Effector memory CD4-positive, alpha-beta T cell (primary cell): Measurements from ENCODE around the gene LIN37.

Experiments used
- DNase-seq, 3 donors: peaks; one replicate each; pipeline ENCODE4 v3.0.0-alpha.2; 2020
- H3K27ac ChIP-seq: 2 replicates; pipeline ENCODE4 v1.7.0; 2013; ENCODE audit warnings: mild to moderate bottlenecking, low read length, moderate library complexity; ENCODE audit not compliant: insufficient read depth, poor library complexity, severe bottlenecking
- H3K27me3 ChIP-seq: replicated peaks from 2 replicates; pipeline ENCODE4 v1.7.0; 2013; ENCODE audit warnings: mild to moderate bottlenecking, low read length; ENCODE audit not compliant: insufficient read depth, control insufficient read depth, poor library complexity, severe bottlenecking
- H3K36me3 ChIP-seq: 2 replicates; pipeline ENCODE4 v1.7.0; 2013; ENCODE audit warnings: mild to moderate bottlenecking, low read length, moderate library complexity; ENCODE audit not compliant: control insufficient read depth, insufficient read depth
- H3K4me1 ChIP-seq: 2 replicates; pipeline ENCODE4 v1.7.0; 2013; ENCODE audit warnings: low read length, mild to moderate bottlenecking; ENCODE audit not compliant: control insufficient read depth, insufficient read depth, poor library complexity, severe bottlenecking
- H3K4me3 ChIP-seq: 2 replicates; pipeline ENCODE4 v1.7.0; 2013; ENCODE audit warnings: low read length, low read depth, mild to moderate bottlenecking; ENCODE audit not compliant: insufficient read depth, poor library complexity, severe bottlenecking
- H3K9me3 ChIP-seq: 2 replicates; pipeline ENCODE4 v1.7.0; 2013; ENCODE audit warnings: mild to moderate bottlenecking, low read length, moderate library complexity; ENCODE audit not compliant: control insufficient read depth

The LIN37 gene

DNA sequence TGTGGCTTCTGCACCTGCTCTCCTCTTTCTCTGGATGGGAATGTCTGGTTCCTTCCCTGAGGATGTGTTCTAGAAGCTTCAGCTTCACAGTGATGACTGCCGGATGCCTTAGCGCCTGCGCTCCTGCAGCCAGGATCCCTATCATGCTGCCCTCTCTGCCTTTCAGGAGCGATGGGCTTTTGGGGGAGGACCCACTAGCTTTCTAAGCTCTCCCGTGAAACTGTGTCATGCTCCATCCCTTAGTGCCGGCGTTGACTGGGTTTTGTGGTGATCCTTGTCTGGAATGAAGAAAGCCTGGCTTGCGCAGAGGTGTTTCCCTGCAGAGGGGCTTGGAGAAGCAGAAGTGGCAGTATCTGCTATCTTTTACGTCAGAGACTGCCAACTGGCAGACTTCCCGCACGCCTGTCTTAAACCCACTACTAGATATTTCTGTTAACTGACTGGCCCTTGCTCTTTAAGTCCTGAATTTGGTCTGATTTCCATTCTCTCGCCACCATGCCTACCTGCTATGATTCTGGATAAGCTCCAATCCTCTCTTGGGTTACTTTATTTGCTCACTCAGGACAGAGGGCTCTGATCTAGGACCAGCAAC is 34.4 kb upstream of the LIN37 start:
- Histone ChIP-seq H3K27ac (no peak overlapping the region), H3K4me3 (no peak overlapping the region), H3K4me1 (peaks cover 46% of the 10 kb centered on the region), H3K36me3 (no peaks in the 10 kb centered on the region), H3K27me3 (no peaks in the 10 kb centered on the region), H3K9me3 (no peaks in the 10 kb centered on the region)
- no peak for DNase-seq

DNA sequence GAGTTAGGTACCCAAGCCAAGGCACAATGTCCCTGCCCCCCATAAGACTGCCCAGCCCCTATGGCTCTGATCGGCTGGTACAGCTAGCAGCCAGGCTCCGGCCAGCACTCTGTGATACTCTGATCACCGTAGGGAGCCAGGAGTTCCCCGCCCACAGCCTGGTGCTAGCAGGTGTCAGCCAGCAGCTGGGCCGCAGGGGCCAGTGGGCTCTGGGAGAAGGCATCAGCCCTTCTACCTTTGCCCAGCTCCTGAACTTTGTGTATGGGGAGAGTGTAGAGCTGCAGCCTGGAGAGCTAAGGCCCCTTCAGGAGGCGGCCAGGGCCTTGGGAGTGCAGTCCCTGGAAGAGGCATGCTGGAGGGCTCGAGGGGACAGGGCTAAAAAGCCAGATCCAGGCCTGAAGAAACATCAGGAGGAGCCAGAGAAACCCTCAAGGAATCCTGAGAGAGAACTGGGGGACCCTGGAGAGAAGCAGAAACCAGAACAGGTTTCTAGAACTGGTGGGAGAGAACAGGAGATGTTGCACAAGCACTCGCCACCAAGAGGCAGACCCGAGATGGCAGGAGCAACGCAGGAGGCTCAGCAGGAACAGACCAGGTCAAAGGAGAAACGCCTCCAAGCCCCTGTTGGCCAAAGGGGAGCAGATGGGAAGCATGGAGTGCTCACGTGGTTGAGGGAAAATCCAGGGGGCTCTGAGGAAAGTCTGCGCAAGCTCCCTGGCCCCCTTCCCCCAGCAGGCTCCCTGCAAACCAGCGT is 33.6 kb upstream of the LIN37 start:
- H3K9me3 ChIP-seq = no peaks in the 10 kb centered on the region
- H3K27me3 ChIP-seq = no peaks in the 10 kb centered on the region
- DNase-seq = no peak
- no peak overlapping the region for H3K27ac ChIP-seq
- H3K36me3 ChIP-seq = no peaks in the 10 kb centered on the region
- H3K4me1 ChIP-seq = peaks cover 52% of the 10 kb centered on the region
- no peak overlapping the region for H3K4me3 ChIP-seq

DNA sequence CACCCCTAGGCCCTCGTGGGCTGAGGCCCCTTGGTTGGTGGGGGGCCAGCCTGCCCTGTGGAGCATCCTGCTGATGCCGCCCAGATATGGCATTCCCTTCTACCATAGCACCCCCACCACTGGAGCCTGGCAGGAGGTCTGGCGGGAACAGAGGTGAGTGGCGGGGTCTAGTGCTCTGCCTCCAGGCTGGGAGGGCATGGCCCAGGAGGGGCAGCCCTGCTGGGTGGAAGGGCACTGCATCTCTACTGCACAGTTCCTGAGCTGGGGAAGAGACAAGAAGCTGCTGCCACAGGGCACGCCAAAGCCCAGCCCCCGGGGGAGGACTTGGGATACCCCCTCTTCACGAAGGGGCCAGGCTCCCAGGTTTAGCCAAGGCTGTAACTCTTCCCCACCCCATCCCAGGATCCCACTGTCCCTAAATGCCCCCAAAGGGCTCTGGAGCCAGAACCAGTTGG is 33.0 kb upstream of the LIN37 start:
- peaks cover 53% of the 10 kb centered on the region for H3K4me1 ChIP-seq
- H3K4me3 ChIP-seq = no peak overlapping the region
- no peak overlapping the region for H3K27ac ChIP-seq
- H3K27me3 ChIP-seq = no peaks in the 10 kb centered on the region
- no peaks in the 10 kb centered on the region for H3K36me3 ChIP-seq
- H3K9me3 ChIP-seq = no peaks in the 10 kb centered on the region
- DNase-seq = no peak

DNA sequence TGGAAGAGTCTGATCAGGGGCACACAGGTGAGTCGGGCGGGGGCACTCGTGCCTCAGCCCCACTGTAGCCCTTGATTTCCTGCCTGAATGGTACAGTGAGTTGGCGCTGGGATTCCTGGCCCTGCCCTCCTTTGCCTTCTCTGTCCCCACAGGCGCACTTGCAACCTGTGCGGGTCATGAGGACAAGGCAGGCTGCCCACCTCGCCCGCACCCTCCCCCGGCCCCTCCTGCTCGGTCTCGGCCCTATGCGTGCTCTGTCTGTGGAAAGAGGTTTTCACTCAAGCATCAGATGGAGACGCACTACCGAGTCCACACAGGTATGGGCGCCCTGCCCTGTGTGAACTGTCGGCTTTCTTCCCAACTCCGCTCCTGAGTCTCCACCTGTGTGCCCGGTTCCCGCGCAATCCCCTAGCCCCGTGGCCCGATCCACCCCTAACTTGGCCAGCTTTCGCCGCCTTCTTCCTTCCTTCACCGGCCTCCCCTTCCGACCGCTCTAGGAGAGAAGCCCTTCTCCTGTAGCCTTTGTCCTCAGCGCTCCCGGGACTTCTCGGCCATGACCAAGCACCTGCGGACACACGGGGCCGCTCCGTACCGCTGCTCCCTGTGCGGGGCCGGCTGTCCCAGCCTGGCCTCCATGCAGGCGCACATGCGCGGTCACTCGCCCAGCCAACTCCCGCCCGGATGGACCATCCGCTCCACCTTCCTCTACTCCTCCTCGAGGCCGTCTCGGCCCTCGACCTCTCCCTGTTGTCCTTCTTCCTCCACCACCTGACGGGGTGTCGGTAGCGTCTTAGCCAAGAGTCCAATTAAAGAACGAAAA is 32.2 kb upstream of the LIN37 start:
- Histone ChIP-seq H3K9me3 (no peaks in the 10 kb centered on the region), H3K4me3 (peak overlapping the region; percentile 84), H3K4me1 (peaks cover 45% of the 10 kb centered on the region), H3K27ac (peak overlapping the region; percentile 80), H3K36me3 (peaks cover 4% of the 10 kb centered on the region), H3K27me3 (no peaks in the 10 kb centered on the region)
- DNase-seq = no peak

DNA sequence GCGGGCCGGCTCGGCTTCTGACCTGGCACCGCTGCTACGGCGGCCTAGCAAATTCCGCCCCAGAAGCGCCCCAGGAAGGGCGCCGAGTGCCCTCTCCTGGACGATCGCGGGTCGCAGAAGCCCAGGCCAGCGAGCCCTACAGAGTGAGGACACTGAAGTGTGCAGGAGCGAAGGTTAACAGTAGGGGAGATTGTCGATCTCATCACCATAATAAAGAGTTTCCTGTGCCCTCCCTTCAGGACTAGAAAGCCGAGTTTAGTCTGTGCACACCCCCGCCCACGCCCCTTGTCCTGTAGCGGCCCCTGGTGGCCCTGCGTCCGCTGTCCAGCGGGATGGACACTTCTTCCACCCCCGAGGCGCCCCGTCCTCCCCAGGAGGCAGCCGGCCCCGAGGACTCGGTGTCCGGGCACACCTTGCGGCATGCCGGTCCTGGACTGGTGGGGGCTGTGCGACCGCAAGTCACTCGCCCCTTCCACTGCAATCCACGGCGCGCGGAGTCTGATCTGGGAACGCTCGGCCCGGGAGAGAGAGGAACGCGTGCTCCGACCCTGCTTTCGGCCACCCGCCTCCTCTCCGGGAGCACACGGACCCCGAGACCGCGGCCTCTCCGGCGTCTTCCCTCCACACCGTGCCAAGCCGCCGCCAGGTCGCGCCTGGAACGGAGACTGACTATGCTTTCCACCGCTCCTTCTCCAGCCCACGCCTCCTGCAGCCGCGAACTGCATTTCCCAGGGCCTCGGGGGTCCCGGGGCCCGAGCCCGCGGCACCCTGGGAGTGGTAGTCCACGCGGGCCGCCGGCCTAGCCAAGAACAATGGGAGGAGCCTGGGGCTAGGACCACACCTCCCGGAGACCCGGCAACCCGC is 31.3 kb upstream of the LIN37 start:
- H3K4me3 ChIP-seq = peak overlapping the region; percentile 84
- H3K4me1 ChIP-seq = peaks cover 44% of the 10 kb centered on the region
- H3K27ac ChIP-seq = peak overlapping the region; percentile 80

DNA sequence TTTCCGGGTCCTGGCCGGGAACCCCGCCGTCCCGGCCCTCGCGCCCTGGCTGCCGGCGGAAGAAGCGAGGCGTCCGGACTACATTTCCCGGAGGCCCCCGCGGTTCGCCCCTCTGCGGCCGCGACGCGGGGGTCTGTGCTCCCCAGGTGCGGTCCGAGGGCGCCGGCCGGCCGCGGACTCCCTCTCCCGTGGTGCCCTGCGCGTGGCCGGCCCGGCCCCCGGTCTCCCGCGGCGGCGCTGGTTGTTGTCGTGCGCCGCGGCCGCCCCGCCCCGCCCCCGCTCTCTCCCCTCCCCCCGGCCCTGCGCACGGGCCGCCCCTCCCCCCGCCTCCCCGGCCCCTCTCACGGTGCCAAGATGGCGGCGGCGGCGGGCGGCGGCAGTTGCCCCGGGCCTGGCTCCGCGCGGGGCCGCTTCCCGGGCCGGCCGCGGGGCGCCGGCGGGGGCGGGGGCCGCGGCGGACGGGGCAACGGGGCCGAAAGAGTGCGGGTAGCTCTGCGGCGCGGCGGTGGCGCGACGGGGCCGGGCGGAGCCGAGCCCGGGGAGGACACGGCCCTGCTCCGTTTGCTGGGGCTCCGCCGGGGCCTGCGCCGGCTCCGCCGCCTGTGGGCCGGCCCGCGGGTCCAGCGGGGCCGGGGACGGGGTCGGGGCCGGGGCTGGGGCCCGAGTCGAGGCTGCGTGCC is 30.6 kb upstream of the LIN37 start, which contains the start of gene KMT2B:
Gene KMT2B, plus strand, starts transcription at position 339 of the 680 bp plus-strand sequence. Its CDS starts 16 bp downstream, at position 355.
- no peak for DNase-seq
- peak within 1 kb of the TSS; percentile 80 for H3K27ac ChIP-seq
- peak within 1 kb of the TSS; percentile 84 for H3K4me3 ChIP-seq
- H3K9me3 ChIP-seq = no peaks in the 10 kb centered on the region
- H3K27me3 ChIP-seq = no peaks in the 10 kb centered on the region
- peaks cover 21% of the 10 kb centered on the region for H3K36me3 ChIP-seq
- peaks cover 37% of the 10 kb centered on the region for H3K4me1 ChIP-seq

More for the DNA sequence above, 31.3 kb upstream of the LIN37 start:
- Histone ChIP-seq H3K9me3 (no peaks in the 10 kb centered on the region), H3K27me3 (no peaks in the 10 kb centered on the region), H3K36me3 (peaks cover 13% of the 10 kb centered on the region)
- peak; percentile 93 to 95 (median 94) for DNase-seq

DNA sequence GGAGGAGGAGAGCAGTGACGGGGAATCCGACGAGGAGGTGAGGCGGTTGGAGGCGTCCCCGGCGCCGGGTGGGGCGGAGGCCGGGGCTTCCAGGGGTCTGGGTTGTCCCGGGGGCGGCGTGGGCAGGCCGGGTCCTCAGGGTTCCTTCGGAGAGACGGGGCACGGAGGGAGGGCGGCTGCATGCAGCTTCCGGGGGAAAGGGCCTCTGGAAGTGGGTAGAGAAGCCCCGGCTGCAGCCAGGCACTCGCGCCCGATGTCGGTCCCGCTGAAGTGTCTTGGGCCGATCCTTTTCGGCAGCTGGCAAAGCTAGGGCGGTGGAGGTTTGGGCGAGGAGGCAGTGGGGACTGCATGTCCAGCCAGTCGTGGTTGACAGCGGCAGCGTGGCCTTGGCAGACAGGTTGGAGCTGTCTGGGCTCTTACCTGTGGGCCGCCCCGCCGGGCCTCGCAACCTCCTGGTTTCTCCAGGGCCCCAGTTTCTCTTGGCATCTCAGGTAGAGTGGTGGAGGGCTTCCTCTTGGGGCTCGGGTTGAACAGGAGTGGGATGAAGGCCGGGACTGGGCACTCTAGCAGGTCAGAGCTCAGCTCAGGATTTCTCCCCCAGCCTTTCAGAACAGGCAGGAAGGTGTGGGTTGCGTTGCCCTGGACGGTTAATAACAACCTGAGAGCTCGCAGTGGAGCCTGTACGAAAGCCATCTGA is 29.9 kb upstream of the LIN37 start:
- H3K9me3 ChIP-seq = no peaks in the 10 kb centered on the region
- peak overlapping the region; percentile 64 for H3K27ac ChIP-seq
- H3K4me3 ChIP-seq = peak overlapping the region; percentile 61
- H3K4me1 ChIP-seq = peaks cover 30% of the 10 kb centered on the region
- H3K36me3 ChIP-seq = peaks cover 27% of the 10 kb centered on the region
- DNase-seq = peak in 1 of 3 donors; percentile 24
- no peaks in the 10 kb centered on the region for H3K27me3 ChIP-seq

DNA sequence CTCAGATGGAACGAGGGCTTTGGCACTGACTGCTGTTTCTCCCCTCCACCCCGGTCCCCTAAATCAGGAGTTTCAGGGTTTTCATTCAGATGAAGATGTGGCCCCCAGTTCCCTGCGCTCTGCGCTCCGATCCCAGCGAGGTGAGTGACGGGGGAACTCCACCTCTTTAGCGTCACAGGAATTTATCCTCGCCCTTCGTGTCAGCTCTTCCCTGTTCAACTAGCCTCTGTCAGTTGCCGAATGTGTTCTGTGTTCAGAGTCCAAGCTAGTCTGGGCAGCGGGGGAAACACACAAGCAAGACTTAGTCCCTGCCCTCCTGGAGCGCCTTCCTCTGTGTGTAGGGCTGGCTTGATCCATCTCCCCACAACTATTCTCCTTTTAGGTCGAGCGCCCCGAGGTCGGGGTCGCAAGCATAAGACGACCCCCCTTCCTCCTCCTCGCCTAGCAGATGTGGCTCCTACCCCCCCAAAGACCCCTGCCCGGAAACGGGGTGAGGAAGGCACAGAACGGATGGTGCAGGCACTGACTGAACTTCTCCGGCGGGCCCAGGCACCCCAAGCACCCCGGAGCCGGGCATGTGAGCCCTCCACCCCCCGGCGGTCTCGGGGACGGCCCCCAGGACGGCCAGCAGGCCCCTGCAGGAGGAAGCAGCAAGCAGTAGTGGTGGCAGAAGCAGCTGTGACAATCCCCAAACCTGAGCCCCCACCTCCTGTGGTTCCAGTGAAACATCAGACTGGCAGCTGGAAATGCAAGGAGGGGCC is 28.8 kb upstream of the LIN37 start:
- H3K27me3 ChIP-seq = no peaks in the 10 kb centered on the region
- no peaks in the 10 kb centered on the region for H3K9me3 ChIP-seq
- no peak overlapping the region for H3K27ac ChIP-seq
- H3K4me3 ChIP-seq = peak overlapping the region; percentile 61
- H3K4me1 ChIP-seq = peaks cover 30% of the 10 kb centered on the region
- DNase-seq = no peak
- H3K36me3 ChIP-seq = peaks cover 38% of the 10 kb centered on the region
